GM21576 (cell line): ENCODE results near the gene HAPLN2.
"Not testable (repeated sequence)": the region's sequence is repeated elsewhere in the genome, so short reads cannot be mapped to it uniquely, and the experiment has no call there.

Experiments
- ATAC-seq: cut with Tn5 transposase; IDR thresholded peaks from one replicate; pipeline ENCODE4 v1.9.1; 2021; ENCODE audit warnings: mild to moderate bottlenecking, moderate library complexity; ENCODE audit not compliant: unreplicated experiment

HAPLN2 gene

DNA sequence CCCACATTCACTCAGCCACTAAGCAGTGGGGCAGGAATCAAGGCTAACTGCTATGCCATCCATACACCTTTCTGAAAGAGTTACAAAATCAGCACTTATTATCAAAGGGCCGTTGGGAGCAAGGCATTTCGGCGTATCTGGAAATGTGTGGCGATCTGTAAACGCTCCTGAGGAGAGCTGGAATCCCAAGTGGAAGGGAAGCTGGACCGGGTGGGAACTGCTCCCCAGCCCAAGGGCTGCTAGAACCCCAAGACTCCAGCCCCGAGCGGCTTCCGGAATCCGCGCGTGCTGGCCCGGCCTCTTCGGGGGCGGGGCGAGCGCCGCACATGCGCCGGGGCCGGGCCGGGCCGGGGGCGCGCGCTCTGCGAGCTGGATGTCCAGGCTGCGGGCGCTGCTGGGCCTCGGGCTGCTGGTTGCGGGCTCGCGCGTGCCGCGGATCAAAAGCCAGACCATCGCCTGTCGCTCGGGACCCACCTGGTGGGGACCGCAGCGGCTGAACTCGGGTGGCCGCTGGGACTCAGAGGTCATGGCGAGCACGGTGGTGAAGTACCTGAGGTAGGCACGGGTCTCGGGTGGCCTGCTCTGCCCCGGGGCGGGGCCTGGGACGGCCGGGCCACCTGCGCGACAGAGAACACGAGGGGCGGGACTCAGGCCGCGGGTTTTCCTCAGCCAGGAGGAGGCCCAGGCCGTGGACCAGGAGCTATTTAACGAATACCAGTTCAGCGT is 27.6 kb upstream of the HAPLN2 start, which contains the start of gene NAXE:
Gene NAXE, plus strand, starts transcription at position 345 of the 726 bp plus-strand sequence. Its CDS starts 29 bp downstream, at position 374.
- ATAC-seq: peak; percentile 81

DNA sequence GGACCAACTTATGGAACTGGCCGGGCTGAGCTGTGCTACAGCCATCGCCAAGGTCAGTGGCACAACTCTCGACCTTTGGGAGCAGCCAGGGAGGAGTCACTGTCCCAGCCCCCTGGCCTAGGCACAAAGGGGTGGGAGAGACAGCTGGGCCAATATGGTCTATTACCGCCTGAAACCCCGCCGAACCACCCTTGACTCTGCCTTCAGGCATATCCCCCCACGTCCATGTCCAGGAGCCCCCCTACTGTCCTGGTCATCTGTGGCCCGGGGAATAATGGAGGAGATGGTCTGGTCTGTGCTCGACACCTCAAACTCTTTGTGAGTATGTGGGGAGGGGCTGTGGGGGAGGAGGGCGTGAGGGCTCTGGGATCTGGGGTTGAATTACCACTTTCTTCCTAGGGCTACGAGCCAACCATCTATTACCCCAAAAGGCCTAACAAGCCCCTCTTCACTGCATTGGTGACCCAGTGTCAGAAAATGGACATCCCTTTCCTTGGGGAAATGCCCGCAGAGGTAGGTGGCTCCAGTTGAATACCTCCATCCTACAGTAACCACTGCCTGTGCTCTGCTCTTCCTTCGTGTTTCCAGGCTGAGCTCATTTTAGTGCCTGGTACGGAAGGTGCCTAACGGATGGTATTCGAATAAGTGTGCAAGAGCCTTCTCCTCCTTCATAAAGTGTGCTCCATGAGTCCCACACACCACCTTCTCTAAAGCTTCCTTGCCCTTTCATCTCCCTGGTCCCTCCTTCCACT is 26.9 kb upstream of the HAPLN2 start:
- no peak for ATAC-seq

DNA sequence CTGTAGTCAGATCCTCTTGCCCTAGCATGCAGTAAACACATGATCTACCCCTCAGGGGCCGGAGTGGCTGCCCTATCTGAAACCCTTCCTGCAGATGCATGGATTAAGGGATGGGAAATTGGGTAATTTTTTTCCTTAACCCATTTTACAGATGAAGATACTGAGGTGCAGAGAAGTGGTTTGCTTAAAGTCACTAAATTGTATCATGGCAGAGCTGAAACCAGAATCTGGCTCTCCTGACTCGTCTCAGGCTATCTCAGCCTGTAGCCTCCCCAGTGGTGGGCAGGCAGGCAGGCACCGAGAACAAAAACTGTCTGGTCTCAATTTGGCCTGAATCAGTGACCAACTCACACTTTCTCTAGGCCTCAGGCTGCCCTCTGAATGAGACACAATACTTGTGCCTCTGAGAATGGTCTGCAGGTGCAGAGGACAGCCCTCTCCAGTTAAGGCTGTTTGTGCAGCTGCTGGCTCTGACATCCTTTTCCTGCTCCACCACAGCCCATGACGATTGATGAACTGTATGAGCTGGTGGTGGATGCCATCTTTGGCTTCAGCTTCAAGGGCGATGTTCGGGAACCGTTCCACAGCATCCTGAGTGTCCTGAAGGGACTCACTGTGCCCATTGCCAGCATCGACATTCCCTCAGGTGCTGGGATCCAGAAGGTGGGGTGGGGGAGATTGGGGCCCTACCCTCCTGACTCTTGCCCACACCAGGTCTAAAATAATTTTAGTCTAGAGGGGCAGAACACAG is 26.1 kb upstream of the HAPLN2 start:
- ATAC-seq: no peak

DNA sequence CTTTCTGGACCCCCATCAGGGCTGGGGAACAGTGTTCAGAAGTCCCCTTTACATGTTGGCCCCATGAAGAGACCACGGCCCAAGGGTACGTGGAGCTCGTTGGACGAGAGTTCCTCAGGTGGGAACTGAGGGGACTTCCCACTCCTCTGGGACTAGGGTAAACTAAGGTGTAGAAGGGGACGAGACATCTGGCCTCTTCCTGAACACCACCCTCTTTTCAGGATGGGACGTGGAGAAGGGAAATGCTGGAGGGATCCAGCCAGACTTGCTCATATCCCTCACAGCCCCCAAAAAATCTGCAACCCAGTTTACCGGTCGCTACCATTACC is 25.6 kb upstream of the HAPLN2 start:
- ATAC-seq: no peak

DNA sequence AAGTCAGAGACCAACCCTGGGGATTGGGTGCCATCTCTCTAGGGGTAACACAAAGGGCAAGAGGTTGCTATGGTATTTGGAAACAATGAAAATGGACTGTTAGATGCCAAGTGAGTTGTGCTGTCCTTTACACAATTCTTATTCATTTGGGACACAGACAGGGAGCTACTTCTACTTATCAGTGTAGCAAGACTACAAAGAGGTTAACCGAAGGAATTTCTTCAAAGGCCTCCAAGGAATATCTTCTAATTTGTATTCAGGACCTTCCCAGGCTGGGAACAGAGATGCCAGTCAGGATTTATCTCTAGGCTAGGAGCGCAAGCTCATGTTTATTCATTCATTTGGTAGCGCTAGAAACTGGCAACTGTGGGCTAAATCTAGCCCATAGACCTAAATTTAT is 25.0 kb upstream of the HAPLN2 start:
- ATAC-seq: no peak

DNA sequence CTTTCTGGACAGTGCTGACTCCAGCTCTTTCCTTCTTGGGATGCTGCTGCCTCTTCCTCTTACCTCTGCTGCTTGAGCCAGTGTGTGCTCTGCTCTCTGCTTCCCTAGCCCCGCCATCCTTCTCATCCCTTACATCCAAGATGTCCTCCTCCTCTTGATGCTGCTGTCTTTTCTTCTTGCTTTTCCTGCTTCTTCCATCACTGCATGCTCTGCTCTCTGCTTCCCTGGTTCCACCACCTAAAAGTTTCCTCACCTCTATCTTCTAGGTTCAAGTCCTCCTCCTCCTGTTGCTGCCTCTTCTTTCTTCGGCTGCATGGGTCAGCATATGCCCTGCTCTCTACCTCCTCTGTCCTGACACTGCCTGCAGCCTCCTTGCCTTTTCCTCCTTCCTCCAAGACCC is 24.2 kb upstream of the HAPLN2 start:
- no peak for ATAC-seq

DNA sequence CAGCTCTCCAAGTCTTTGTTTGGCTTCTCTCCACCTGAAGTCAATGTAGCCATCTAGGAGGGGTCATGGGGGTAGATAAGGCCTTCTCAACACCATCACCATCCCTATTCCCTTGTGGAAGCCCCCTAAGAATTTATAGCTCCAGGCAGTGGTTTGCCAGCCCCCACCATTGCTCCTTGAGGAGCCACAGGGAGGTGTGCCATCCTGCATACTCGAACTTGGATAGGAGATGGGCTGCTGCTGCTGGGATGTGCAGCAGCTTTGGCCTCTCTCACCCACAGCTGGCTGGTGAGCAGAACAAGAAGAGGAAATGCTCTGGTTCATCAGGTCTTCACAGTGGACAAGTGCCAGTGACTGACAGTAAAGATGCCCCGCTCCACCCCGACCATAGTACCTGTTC is 22.8 kb upstream of the HAPLN2 start:
- no peak for ATAC-seq

DNA sequence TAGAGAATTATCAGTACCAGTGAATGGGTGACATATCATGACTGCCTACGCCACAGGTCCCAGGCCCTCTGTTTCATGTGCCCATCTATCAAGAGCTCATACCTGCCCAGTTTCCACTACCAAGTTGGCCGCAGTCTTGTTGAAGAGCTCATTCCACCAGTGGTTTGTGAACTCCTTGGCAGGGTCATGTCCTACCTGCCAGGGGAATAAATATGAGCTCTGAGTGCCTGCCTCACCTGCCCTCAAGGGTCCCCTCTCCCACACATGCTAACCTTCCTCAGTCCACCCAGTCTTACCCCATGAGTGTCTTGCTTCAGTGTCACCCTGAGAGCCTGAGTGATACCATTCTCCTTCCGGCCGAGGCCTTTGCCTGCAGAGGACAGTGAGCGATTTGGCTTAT is 21.1 kb upstream of the HAPLN2 start:
- ATAC-seq: no peak

DNA sequence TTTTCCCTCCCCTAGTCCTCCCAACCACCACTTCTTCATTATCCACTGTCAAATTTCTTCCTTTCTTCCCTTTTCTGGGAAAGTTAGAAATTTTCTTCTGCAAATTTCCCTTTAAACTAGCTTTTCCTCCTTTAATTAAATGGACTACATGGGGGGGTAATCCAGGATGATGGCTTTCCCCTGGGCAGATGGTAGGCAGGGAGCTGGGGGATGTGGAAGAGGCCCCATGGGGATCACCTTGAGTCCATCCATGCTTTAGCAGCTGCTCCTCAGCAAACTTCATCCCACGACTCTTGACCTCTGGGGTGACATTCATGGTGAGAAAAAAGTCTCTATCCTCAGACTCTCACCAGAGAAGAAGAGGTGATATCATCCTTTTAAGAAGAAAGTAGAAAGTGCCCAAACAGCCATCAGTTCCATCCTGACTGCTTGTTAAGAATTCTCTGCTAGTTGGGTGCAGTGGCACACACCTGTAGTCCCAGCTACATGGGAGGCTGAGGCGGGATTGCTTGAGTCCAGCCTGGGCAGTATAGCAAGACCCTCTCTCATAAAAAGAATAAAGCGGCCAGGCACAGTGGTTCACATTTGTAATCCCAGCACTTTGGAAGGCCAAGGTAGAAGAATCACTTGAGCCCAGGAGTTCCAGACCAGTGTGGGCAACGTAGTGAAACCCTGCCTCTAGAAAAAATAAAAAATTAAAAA is 20.3 kb upstream of the HAPLN2 start:
- no peak for ATAC-seq

DNA sequence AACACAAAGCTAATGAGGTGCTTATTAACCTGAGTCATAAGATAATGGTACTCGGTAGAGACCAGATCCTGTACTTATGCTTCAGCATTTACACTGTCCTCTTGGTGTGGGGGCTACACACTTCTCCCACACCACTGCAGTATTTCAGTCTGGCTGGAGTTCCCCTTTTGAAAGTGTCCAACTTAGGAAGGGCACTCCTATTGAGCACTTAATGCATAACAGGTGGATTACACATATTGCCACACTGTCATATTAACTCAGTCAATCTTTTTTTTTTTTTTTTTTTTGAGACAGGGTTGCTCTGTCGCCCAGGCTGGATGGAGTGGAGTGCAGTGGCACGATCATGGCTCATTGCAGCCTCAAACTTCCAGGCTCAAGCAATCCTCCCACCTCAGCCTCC is 19.4 kb upstream of the HAPLN2 start:
- no peak for ATAC-seq

DNA sequence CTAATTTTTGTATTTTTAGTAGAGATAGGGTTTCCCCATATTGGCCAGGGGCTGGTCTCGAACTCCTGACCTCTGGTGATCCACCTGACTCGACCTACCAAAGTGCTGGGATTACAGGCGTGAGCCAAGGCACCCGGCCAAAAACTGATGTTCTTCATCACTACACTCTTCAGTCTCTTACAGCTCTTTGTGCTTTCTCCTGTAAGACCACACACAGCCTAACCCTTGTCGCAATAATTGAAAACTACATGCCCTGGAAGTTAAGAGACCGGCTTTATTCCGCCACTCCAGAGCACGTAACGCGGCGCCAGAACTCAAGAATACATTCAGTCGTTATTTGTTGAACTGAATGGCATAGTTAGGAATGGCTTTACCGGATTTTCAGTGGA is 18.5 kb upstream of the HAPLN2 start:
- no peak for ATAC-seq

DNA sequence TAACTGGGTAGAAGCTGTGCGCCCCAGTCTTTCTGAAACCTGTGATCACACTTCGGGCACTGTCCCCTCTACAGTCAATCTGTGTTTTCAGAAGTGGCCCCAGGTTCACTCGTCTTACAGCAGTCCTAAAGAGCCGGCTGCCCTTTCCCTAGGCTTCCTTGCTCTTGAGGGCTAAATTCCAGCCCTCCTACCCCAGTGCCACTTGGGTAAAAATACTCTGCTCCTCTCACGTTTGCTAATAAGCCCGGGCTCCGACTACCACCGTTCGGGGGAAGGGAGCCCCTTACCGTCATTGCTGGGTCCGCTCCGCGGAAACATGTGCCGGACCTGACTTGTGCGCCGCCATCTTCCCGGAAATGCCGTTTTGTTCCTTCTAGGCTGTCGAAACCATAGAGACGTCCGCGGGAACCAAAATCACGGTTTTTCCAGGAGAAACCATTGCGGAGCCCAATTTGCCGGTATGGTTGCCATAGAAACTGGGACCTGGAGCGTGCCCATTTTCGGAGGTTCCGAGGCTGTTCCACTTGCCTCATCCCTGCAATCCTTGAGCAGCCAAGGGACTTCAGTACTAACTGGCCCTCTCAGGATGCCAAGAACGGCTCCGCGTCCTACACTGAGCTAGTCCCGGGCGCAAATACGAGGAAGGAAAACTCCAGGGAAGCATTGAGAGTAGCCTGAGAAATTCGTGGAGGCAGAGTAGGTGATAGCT is 17.9 kb upstream of the HAPLN2 start, which contains the start of gene GPATCH4:
Gene GPATCH4, minus strand, starts transcription at position 358 of the 709 bp plus-strand sequence.
- no peak for ATAC-seq

DNA sequence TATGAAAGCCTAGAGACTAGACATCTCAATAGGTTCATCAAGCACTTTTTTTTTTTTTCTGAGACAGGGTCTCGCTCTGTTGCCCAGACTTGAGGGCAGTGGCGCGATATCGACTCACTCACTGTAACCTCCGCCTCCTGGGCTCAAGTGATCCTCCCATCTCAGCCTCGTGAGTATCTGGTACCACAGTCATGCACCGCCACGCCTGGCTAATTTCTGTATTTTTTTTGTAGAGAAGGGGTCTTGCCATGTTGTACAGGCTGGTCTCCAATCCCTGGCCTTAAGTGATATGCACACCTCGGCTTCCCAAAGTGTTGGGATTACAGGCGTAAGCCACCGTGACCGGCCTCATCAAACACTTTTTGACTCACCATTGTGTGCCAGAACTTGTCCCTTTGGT is 17.3 kb upstream of the HAPLN2 start:
- ATAC-seq: no peak

DNA sequence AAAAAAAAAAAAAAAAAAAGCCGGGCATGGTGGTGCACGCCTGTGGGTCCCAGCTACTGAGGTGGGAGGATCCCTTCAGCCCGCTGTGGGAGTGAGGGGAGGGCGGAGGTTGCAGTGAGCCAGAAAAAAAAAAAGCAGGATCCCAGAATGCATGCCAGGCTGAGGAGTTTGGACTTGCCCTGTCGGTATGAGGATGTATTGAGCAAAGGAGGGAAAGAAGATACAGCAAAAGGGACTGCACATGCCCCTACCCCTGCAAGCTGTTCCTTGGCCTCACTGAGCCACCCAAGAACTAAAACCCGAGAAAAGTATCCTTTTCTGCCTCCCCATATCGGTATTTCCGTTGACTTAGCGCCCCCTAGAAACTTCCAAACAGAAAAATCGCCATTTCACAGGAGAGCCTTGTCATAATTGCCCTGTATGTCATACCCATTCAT is 16.6 kb upstream of the HAPLN2 start:
- ATAC-seq: no peak

DNA sequence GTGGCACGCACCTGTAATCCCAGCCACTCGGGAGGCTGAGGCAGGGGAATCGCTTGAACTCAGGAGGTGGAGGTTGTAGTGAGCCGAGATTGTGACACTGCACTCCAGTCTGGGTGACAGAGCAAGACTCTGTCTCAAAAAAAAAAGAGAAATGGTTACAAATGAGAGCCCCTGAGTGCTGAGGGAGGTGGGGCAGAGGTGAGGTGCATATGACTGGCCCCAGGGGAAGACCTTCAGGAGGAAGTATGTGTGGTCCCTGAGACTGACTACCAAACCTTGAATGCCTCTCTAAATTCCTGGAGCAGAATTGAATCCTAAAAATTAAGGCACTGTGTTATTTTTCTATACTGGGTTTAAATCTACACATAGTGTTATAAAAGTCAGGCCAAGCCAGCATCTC is 11.9 kb upstream of the HAPLN2 start:
- ATAC-seq: not testable (repeated sequence)

DNA sequence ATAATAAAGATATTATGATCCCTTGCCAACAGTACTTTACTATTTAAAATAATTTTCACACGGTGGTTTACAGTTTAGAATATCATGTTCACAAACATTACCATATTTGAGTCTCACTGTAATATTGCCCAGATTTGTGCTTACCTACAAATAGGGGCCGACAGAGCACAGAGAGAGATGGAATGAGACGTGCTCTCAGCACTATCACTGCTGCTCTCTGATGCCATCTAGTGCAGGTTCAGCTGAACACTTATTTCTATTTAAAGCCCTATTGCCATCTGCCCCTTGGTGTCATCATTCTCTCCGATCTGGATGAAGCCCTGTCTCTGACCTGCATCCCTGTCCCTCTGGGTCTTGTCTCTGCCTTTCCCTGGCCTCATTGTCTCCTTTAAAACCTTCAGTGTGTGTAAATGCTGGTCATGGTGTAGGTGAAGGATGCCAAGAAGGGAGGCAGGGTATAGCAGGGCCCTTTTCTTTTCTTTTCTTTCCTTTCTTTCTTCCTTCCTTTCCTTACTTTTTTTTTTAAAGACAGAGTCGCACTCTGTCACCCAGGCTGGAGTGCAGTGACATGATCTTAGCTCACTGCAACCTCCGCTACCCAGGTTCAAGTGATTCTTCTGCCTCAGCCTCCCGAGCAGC is 11.1 kb upstream of the HAPLN2 start:
- ATAC-seq: no peak

DNA sequence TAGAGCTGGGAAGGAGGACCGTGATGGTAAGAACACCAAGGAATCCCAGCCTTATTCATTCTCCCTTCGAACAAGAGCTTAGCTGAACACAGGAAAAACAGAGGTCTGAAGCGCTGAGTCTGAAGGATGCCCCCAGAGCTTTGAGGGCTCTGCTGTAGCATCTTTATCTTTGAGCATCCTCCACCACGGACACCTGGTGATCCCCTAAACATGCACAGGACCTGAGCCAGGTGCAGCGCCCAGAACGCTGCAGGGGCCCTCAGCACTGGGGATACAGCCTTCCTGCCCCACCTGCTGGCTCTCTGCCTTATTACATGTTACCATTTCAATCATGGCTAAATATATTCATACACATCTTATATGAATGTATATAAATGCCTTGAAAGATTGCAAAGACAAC is 10.2 kb upstream of the HAPLN2 start:
- ATAC-seq: peak; percentile 50

DNA sequence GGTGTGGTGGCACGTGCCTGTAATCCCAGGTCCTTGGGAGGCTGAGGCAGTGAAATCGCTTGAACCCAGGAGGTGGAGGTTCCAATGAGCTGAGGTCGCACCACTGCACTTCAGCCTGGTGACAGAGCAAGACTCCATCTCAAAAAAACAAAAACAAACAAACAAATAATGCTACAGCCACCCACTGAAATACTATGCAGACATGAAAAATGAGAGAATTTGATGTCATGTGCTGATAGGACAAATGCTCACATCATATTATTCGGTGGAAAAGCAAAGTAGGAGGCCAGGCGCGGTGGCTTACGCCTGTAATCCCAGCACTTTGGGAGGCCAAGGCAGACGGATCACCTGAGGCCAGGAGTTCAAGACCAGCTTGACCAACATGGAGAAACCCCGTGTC is 9.1 kb upstream of the HAPLN2 start:
- not testable (repeated sequence) for ATAC-seq

DNA sequence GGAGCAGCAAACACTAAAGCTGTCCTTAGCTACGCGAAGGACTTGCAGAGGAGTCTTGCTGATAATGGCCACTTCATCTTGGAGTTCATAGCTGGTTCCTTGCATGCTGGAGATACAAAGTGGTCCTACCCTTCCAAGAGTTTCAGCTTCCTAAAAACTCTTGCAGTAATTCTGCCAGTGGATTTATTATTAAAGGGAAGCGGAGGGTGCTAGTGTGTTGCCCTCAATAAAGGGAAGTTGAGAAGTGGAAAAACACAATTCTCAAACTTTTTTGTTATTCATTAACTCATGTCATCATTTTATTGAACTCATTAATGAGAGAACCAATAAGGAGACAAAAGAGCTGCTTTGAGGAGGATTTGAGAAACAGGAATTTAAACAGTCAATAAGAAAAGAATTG is 6.5 kb upstream of the HAPLN2 start:
- no peak for ATAC-seq

DNA sequence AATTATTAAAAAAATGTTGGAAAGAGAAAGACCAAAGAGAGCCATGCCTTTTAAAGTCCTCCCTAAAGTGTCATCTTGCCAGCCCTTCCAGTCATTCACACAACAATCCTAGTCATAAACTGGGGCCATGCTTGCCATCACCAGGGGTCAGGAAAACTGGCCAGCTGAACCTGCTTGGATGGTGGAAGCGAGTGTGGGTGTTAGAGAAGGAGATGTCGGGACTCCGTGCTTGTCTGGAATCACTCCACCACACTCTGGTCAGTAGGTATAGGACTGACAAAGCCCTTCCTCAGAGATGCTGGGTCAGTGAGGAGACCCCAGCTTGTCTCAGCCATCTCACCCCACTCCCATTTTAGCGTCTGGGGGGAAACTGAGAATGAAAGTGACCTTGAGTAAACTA is 3.3 kb upstream of the HAPLN2 start:
- ATAC-seq: no peak
